Measurements from ENCODE around the gene CCDC182.

- TF ChIP-seq RAD21 (IDR thresholded peaks at IDR 0.05; ENCODE audit: low read depth) (no peak), EP300 (IDR thresholded peaks at IDR 0.05; ENCODE audit: borderline replicate concordance) (no peak), ZBTB7A (IDR thresholded peaks at IDR 0.05; ENCODE audit: low read depth) (no peak), USF1 (IDR thresholded peaks at IDR 0.05) (no peak), NFIC (IDR thresholded peaks at IDR 0.05) (no peak), TAF1 (IDR thresholded peaks at IDR 0.05; ENCODE audit: low read depth) (no peak), MAX (IDR thresholded peaks at IDR 0.05) (no peak), CEBPB (IDR thresholded peaks at IDR 0.05) (no peak)
These were observed 39.9 kb upstream of the CCDC182 start for GRCh38 chr17:57785022-57785421.
